Epithelial cell of proximal tubule (primary cell): ENCODE data around the gene ALG14. TPM values are rescaled to one million over a fixed set of nuclear protein-coding genes. Genes with fewer than 3 reads are reported as not detected.

Experiments
- DNase-seq: peaks from one replicate; pipeline ENCODE4 v3.0.0-alpha.2; 2011; ENCODE audit warnings: low read depth
- H3K4me3 ChIP-seq: 2 replicates; pipeline ENCODE4 v1.5.1; 2011; ENCODE audit warnings: low read depth, mild to moderate bottlenecking, low read length
- total RNA-seq: library from RNA; depleted of rRNA; stranded (reverse); fragments of >200 nt; gene quantifications from 2 replicates; pipeline ENCODE4 v1.2.3, GENCODE V29; 2015
- TF ChIP-seq, protein P1 (sequence below): conservative IDR thresholded peaks from 2 replicates; pipeline ENCODE4 v1.5.1; 2012; ENCODE audit warnings: low read depth, mild to moderate bottlenecking, low read length

The ALG14 gene
- total RNA-seq, 1 donor from 2014 or later: 1.1 TPM

DNA sequence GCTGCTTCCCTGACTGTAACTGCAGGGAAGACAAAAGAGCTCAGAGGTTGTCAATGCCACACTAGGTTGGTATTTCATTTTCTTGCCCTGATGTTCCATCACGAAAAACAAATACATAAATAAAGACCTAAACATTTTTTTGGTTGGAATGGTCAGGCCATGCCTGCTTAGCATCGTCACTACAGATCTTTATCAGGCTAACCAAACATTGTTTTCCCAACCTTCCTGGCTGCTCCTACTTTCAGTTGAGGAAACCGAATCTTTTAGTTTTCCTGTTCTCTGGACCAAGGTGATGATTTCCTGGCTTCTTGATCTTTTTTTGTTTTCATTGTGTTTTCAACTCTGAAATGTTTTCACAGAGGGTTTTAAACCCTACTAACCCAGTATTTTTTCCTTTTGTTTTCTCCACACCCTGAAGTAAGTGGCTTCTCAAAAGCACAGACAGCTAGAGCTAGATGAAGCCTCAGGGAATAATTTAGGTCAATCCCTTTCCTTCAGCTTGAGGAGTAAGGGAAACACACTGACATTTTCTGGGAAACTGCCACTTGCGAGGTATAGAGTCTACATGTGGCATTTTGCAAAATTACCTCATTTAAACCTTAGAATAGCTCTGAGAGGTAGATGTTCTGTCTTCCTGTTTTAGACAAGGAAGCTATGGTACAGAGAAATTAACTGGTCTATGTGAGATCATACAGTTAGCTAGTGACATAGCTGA lies 78.7 kb downstream of the ALG14 start:
- no peak overlapping the region for H3K4me3 ChIP-seq
- DNase-seq: no peak
- TF ChIP-seq, protein P1, sequence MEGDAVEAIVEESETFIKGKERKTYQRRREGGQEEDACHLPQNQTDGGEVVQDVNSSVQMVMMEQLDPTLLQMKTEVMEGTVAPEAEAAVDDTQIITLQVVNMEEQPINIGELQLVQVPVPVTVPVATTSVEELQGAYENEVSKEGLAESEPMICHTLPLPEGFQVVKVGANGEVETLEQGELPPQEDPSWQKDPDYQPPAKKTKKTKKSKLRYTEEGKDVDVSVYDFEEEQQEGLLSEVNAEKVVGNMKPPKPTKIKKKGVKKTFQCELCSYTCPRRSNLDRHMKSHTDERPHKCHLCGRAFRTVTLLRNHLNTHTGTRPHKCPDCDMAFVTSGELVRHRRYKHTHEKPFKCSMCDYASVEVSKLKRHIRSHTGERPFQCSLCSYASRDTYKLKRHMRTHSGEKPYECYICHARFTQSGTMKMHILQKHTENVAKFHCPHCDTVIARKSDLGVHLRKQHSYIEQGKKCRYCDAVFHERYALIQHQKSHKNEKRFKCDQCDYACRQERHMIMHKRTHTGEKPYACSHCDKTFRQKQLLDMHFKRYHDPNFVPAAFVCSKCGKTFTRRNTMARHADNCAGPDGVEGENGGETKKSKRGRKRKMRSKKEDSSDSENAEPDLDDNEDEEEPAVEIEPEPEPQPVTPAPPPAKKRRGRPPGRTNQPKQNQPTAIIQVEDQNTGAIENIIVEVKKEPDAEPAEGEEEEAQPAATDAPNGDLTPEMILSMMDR: no peak

DNA sequence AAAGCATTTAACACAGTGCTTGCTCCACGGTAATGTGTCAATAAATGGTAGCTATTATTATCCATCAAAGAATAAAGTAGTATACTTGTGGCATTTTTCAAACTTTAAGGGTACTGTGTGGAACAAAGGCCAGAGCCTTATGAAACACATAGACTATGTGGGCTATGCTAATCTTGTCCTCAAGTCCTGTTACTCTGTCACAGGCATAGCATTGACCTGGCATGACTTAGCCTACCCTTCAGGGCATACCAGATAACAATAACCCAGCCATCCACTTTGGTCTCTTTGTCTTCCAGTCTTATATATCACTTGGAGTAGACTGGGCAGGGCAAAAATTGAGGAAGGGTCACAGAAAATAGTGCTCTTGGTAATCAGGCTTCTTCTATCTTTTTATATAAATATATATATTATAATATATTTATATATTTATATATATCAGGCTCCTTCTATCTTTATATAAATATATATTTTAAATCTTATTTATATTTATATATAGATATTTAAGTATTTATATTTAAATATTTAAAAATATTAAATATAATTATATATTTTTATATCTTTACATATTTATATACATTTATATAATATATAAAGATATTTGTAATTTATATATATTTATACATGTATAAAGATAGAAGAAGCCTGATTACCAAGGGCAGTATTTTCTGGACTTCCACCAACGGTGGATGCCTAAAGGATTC lies 79.7 kb downstream of the ALG14 start:
- DNase-seq: no peak
- H3K4me3 ChIP-seq: no peak overlapping the region
- TF ChIP-seq, protein P1: no peak

DNA sequence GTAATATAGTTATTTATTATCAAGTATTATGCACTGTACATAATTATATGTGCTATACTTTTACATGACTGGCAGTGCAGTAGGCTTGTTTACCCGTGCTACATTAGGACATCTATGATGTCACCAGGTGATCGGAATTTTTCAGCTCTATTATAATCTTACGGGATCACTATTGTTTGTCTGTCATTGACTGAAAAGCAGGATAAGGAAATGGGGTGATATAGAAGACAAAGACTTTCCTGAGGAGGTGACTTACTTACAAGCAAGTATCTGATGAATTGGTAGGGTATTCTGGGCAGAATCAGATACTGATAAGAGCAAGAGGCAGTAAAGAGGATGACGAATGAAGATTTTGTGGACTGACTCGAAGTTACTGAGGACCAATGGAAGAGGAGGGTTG lies 80.6 kb downstream of the ALG14 start:
- TF ChIP-seq, protein P1: no peak
- no peak for DNase-seq
- no peak overlapping the region for H3K4me3 ChIP-seq

DNA sequence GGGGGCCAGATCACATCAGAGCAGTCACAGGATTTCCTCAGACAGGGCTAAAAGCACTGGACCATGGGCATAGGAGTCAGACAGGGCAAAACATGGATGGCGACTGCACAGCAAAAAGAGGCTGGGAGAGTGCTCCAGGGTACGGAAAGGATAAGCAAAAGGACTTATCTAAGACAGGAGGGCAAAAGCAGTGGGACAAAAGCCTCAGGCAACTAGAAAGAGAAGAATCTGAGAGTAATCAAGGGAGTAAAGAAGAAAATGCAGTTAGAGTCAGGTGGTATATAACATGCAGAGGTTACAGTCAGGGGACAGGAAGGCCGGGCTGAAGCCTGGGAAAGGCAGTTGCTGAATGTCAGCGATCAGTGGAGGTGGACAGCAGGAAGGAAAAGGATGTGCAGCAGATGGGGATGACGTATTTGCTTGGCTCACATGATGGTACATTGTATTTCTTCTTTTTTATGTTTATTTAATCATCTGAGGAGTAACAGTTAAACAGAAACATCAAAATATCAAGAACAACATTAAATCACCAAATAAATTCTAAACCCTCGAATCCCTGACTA lies 82.8 kb downstream of the ALG14 start:
- no peak for DNase-seq
- TF ChIP-seq, protein P1: no peak
- H3K4me3 ChIP-seq: no peak overlapping the region

DNA sequence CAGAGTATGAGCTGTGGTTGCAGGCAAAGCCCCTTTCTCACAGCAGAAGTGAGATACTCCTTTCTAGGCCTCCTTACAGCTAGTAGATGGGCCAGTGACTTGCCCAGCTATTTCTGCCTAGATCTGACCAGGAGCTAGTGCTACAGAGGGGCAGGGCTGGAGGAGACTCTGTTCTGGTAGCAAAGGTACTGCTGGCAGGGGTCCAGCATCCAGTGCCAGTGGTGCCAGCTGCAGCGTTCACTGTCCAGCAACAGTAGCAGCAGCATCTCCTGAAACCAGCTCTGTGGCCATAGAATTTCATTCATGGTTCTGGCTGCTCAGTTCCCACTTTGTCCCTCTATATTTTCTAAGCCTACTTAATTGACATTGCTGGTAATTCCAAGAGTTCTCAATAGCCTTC lies 83.4 kb downstream of the ALG14 start:
- no peak overlapping the region for H3K4me3 ChIP-seq
- DNase-seq: no peak
- TF ChIP-seq, protein P1: no peak

DNA sequence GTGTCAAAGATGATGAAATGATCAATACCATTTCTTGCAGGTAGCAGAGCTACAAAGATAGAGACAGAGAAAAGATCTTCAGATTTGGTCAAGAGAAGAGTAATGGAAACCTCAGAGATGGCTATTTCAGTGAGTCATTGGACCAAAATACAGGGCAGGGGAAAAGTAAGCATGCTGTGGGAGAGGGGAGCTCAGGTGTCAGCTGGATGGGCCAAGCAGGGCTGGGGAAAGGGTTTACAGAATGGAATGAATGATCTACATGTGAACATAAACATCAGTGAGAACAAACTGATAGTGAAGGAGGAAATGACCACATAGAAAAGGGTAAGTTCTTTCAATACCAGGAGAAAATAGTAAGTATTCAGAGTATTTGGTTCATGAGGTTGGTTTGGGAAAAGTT lies 84.4 kb downstream of the ALG14 start:
- no peak overlapping the region for H3K4me3 ChIP-seq
- TF ChIP-seq, protein P1: no peak
- DNase-seq: no peak
